Activated T-cell treated with anti-CD3 and anti-CD28 coated beads, Interleukin-2, amount 50 U/mL, for 72 hours (primary cell): ENCODE results near the gene CBX7. TPM values are rescaled to one million over a fixed set of nuclear protein-coding genes. Genes with fewer than 3 reads are reported as not detected.
"Not testable (repeated sequence)": the region's sequence is repeated elsewhere in the genome, so short reads cannot be mapped to it uniquely, and the experiment has no call there.

Source experiments
- ATAC-seq, 2 donors: fragments of 150-1000 bp; cut with Tn5 transposase; replicated peaks in 1 of 2; 2 replicates each; pipeline ENCODE4 v1.10.0; 2021; ENCODE audit warnings: moderate library complexity in 2 of 2, mild to moderate bottlenecking in 1 of 2
- DNase-seq, 2 donors: peaks; one replicate each; pipeline ENCODE4 v3.0.0; 2021 to 2022; ENCODE audit warnings: mixed read lengths in 1 of 2
- H3K27ac Mint-ChIP-seq: one replicate; pipeline ENCODE4 v1.8.0; 2022; ENCODE audit warnings: mild to moderate bottlenecking, moderate library complexity, mixed read lengths
- H3K27me3 Mint-ChIP-seq: one replicate; pipeline ENCODE4 v1.8.0; 2022; ENCODE audit warnings: low read depth, mixed read lengths
- H3K36me3 Mint-ChIP-seq, 2 donors: one replicate each; pipeline ENCODE4 v1.8.0; 2022; ENCODE audit warnings: mixed read lengths in 2 of 2, mild to moderate bottlenecking in 1 of 2; ENCODE audit not compliant: insufficient read depth in 2 of 2
- H3K4me1 Mint-ChIP-seq: one replicate; pipeline ENCODE4 v1.8.0; 2022; ENCODE audit warnings: low read depth, mixed read lengths
- H3K4me3 Mint-ChIP-seq, 2 donors: one replicate each; pipeline ENCODE4 v1.8.0; 2022; ENCODE audit warnings: mild to moderate bottlenecking in 2 of 2, mixed read lengths in 2 of 2, moderate library complexity in 2 of 2
- H3K9me3 Mint-ChIP-seq, 2 donors: one replicate each; pipeline ENCODE4 v1.8.0; 2022; ENCODE audit warnings: mixed read lengths in 2 of 2
- total RNA-seq, 2 donors: library from RNA; stranded (reverse); gene quantifications; one replicate each; pipeline ENCODE4 v1.2.3, GENCODE V29; 2022

Gene CBX7
- total RNA-seq, 2 donors from 2014 or later: 41.5 to 61.0 TPM

DNA sequence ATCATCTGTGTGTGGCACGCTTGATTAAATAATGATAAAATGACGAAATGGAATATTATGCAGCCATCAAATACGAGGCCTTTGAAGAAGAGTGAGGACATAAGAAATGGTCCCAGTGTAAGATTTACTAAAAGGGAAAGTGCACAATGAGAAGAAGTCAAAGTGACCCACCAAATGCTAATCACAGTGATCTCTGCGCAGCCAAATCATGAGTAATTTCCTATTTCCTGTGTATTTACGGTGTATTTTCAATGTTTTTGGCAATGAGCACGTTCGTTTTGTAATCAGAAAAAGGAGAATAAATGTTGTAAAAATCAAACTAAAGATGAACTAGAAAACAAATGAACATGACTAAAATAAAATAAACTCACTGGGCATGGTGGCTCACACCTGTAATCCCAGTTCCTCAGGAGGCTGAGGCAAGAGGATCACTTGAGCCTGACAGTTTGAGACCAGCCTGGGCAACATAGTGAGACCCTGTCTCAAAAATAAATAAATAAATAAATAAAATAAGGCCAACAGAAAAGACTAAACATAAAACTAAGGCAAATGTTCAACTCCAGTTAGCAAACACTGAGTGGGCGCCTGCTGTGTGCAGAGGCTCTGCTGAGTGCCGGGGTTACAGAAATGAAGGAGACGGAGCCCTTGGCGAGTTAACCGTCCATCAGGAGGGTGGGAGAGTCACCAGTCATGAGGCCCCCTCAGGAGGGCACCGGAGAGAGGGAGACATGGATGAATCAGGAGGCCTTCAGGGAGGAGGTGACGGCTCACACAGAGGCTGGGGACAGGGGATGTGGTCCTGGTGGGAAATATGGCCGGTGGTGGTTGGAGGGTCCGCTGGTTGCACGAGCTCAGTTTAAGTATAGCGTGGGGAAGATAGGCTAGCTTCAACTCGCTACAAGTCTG, 26.0 kb upstream of the CBX7 start:
- Mint-ChIP-seq H3K4me3 (no peak overlapping the region), H3K9me3 (no peaks in the 10 kb centered on the region), H3K27ac (no peak overlapping the region), H3K4me1 (peaks cover 20% of the 10 kb centered on the region), H3K27me3 (no peaks in the 10 kb centered on the region), H3K36me3 (peaks cover 0 to 1% of the 10 kb centered on the region in 2 donors)
- ATAC-seq: no peak
- DNase-seq: no peak

DNA sequence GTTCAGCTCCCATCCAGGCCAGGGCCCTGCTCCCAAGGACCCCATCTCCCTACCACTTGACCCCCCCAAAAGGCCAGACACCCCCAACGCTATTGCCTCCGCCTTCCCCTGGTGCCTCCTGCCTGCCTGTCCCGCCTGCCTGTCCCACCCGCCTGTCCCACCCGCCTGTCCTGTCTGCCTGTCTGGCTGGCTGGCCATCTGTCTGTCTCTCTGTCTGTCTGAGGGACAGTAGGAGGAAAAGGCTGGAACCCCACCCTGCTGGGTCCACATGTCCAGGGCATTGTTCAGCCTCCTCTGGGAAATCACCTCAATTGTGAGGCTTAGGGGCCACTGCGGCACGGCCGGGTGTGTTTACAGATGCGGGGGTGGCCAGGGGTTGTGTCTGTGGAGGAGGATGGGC, 25.3 kb upstream of the CBX7 start:
- H3K4me1 Mint-ChIP-seq: peaks cover 27% of the 10 kb centered on the region
- H3K4me3 Mint-ChIP-seq: no peak overlapping the region
- peaks cover 0 to 1% of the 10 kb centered on the region in 2 donors for H3K36me3 Mint-ChIP-seq
- H3K9me3 Mint-ChIP-seq: no peaks in the 10 kb centered on the region
- DNase-seq (no peak), ATAC-seq (no peak)
- H3K27ac Mint-ChIP-seq: no peak overlapping the region
- H3K27me3 Mint-ChIP-seq: no peaks in the 10 kb centered on the region

DNA sequence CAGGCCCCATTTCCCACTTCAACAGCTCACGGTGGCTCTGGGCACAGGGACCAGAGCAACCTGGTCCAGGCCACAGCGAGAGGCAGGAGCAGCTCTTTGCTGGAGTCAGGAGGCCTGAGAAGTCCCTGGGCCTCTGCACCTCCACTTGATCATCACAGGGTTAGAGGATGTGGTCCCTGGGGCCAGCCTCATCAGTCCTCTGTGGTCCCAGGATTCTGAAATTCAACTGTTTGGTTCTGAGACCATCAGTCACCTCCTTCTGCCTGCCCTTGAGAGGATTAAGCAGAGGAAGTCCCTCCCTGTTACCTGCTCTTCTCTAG, 24.9 kb upstream of the CBX7 start:
- Mint-ChIP-seq H3K4me3 (no peak overlapping the region), H3K27me3 (no peaks in the 10 kb centered on the region), H3K4me1 (peaks cover 28% of the 10 kb centered on the region), H3K36me3 (peaks cover 0 to 1% of the 10 kb centered on the region in 2 donors), H3K9me3 (no peaks in the 10 kb centered on the region), H3K27ac (no peak overlapping the region)
- DNase-seq (no peak), ATAC-seq (peak in 1 of 2 donors; percentile 28)

DNA sequence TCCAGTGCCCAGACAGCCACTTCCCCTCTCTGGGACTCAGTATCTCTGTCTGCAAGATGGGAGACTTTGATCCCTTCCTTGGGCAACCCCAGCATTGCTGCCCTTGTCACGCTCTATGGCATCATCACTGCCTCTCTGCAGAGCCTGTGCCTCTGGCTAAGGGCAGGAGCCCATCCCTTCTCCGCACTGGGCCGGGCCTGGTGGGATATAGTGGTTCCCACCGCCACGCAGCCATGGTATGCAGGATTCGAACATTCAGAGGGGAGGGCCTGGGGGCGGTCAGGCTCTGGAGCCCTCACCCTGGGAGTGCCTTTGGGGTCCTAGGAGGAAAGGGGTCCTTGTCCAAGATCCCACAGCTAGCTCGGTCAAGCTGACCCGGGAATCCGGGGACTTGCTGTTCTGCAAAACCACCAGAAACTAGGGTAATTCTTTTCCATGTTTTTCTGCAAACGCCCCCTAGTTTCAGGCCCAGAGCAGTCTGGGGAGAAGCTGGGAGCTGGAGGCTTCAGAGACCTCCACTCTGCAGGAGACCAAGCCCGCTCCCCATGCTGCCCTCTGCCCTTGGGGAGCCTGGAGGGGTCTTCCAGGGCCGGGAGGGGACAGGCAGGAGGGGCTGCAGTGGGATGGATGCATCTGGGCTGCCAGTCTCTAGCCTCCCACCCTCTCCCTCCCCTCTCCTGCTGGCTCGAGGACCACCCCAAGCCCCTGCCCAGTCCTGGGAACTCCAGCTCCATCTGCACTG, 24.4 kb upstream of the CBX7 start:
- Mint-ChIP-seq H3K27me3 (no peaks in the 10 kb centered on the region), H3K4me3 (no peak overlapping the region), H3K36me3 (peaks cover 0 to 1% of the 10 kb centered on the region in 2 donors), H3K4me1 (peaks cover 31% of the 10 kb centered on the region), H3K27ac (no peak overlapping the region), H3K9me3 (no peaks in the 10 kb centered on the region)
- ATAC-seq: no peak
- DNase-seq: no peak

DNA sequence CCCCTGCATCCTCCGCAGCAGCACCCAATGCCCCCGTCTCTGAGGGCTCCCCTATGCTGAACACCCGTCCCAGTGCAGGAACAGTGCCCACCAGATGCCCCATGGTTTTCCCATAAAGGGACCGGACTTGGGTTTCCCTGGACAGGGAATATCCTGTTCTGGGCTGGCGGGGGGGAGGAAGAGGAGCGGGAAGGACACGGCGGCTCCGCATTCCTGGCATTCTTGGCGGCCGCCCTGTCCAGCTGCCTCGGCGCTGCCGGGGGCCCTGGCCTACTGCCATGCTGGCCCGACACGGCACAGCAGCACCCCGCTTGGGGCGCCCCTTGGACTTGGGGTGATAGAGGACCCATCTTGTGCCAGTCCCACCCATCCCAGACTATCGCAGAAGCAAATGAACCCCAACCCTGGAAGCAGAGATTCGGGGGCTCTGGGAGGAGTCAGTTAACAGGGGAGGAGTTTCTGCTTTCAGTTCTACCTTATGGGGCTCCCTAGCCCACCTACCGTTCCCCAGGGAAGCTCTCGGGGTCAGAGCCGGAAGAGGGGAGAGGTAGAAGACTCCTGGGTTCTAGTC, 23.7 kb upstream of the CBX7 start:
- Mint-ChIP-seq H3K4me3 (no peak overlapping the region), H3K27ac (no peak overlapping the region), H3K9me3 (no peaks in the 10 kb centered on the region), H3K27me3 (no peaks in the 10 kb centered on the region), H3K36me3 (peaks cover 0 to 1% of the 10 kb centered on the region in 2 donors), H3K4me1 (peaks cover 38% of the 10 kb centered on the region)
- DNase-seq: no peak
- no peak for ATAC-seq

DNA sequence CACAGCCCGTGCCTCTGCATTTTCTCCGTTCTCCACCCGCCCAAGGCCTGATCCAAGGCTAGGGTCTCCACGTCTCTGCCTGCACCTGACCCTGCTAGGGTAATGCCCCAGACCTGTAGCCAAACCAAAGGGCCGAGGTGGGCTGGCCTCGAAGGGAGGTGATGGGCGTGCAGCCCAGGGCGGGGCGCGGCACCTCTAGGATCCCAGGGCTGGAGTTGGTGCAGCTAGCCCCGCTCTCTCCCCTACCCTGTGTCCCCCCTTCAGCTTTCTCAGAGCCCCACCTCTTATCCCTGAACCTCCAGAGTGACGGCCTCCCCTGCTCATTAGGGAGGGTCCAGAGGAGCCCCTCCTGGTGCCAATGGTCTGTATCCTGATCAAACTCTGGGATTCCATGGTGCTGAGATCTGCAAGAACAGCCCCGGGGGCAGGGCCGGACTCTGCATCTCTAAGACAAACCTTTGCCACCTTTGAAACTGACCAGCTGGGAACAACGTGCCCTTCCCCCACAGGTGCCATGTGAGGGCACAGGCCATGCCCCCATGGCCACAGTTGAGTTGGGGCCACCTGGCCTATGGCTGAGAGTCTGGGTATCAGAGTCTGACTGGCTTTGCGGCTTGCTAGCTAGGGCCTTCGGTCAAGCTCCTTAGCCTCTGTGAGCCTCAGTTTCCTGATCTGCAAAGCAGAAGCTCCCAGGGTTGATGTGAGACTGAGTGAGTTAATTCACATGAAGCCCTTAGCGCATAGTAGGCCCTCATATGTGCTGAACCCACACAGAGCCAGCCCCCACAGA, 23.1 kb upstream of the CBX7 start:
- H3K27me3 Mint-ChIP-seq: no peaks in the 10 kb centered on the region
- no peaks in the 10 kb centered on the region for H3K36me3 Mint-ChIP-seq
- DNase-seq: no peak
- no peaks in the 10 kb centered on the region for H3K9me3 Mint-ChIP-seq
- peaks cover 44% of the 10 kb centered on the region for H3K4me1 Mint-ChIP-seq
- no peak for ATAC-seq
- no peak overlapping the region for H3K27ac Mint-ChIP-seq
- H3K4me3 Mint-ChIP-seq: peak overlapping the region in 1 of 2 donors; percentile 34

DNA sequence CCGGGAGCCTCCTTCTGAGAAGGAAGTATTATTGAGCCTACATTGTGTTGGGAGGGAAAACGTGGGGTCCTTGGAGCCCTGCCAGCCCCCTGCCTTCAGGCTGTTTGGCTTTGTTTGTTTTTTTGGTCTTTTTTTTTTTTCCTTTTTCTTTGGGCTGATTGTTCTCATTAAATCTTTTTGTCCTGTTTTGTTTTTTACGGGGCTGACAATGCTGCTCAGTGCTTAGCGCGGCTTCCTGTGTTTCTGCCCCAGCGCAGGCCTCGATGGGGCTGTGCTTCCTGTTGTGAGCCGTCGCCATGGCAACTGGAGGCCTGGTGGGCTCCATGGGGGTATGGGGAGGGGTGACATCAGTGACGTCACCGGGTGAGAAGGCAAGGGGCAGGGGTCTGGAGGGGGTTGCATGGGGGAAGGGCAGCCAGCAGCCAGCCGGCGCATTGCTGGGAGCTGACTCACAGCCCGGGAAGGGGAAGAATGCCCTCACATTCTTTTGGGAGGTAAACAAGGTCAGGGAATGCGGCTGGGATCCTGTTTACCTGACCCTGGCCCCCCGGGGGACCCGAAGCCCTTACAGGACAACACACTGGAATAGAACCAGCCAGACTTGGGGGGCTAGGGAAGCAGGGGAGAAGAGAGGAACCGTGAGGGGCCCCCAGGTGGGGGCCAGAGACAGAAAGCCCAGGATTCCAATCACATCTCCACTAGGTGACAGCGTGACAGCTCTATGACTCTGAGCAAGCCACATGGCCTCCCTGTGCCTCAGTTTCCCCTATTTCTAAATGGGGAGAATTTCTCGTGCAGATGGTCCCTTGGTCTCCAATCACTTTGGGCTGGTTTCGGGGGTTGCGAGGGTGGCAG, 22.2 kb upstream of the CBX7 start:
- ATAC-seq (no peak), DNase-seq (peak; percentile 45 to 56)
- Mint-ChIP-seq H3K36me3 (no peaks in the 10 kb centered on the region), H3K27me3 (peaks cover 3% of the 10 kb centered on the region), H3K9me3 (no peaks in the 10 kb centered on the region), H3K4me1 (peaks cover 46% of the 10 kb centered on the region), H3K4me3 (peak overlapping the region; percentile 66 to 76), H3K27ac (peak overlapping the region; percentile 66)

DNA sequence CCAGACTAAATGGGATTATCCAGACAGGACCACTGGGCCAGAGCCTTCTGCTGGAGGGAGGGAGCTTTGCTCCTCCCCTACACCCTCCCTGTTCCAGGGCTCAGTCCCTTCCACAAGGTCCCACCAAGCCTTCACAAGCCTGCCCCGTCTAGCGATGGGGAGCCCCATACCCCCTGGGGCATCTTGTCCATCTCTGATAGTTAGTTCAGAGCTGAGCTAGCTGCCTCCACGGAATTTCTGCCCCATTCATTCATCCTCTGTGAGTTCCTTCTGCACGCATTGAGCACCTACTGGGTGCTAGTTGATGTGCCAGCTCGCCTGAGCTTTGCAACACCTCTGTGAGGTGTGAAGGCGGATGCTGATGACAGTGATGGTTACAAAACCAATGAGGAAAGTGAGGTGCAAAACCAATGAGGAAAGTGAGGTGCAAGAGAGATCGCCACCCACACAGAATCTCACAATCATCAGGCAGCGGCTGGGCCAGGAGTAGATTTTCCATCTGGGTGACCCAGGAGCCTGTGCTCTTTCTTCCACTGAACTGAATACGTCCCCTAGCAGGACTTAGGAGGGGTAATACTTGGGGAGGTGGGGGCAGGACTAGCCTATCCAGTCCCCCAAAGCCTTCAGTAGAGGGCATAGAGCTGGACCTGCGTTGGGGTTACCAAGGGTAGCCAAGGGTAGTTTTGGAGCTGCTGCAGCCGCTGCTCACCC, 21.5 kb upstream of the CBX7 start:
- Mint-ChIP-seq H3K9me3 (no peaks in the 10 kb centered on the region), H3K4me3 (peak overlapping the region; percentile 66 to 76), H3K36me3 (no peaks in the 10 kb centered on the region), H3K27me3 (peaks cover 7% of the 10 kb centered on the region), H3K4me1 (peaks cover 46% of the 10 kb centered on the region), H3K27ac (peak overlapping the region; percentile 66)
- DNase-seq (peak in 1 of 2 donors; percentile 32), ATAC-seq (peak; percentile 35 to 36)

DNA sequence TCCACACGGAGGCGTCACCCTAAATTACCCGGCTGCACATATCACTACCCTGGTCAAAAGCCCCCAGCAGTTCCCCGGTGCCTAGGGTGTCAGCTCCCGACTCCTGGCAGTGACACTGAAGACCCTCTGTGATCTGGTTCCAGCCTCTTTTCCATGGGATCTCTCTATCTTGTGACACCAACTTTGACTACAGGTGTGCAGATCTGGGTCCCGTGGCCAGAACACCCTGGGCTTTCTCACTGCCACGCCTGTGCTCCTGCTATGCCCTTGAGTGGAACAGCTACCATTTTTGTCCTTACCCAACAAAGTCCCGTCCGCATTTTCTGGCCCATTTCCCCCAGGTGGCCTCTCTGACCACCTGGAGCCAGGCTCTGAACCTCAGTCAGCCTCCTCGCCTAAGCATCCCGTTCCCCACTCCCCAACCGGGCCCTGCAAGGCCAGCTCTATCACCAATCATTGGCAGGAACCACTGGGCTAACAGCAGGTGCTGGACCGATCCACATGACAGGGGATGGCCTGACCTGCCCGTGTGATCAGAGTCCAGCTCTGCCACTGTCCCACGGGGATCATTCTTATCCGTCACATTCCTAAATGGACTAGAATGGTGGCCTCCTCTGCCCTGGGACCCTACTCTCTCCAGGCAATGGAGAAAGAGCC, 20.7 kb upstream of the CBX7 start:
- no peak for ATAC-seq
- Mint-ChIP-seq H3K36me3 (no peaks in the 10 kb centered on the region), H3K27ac (no peak overlapping the region)

DNA sequence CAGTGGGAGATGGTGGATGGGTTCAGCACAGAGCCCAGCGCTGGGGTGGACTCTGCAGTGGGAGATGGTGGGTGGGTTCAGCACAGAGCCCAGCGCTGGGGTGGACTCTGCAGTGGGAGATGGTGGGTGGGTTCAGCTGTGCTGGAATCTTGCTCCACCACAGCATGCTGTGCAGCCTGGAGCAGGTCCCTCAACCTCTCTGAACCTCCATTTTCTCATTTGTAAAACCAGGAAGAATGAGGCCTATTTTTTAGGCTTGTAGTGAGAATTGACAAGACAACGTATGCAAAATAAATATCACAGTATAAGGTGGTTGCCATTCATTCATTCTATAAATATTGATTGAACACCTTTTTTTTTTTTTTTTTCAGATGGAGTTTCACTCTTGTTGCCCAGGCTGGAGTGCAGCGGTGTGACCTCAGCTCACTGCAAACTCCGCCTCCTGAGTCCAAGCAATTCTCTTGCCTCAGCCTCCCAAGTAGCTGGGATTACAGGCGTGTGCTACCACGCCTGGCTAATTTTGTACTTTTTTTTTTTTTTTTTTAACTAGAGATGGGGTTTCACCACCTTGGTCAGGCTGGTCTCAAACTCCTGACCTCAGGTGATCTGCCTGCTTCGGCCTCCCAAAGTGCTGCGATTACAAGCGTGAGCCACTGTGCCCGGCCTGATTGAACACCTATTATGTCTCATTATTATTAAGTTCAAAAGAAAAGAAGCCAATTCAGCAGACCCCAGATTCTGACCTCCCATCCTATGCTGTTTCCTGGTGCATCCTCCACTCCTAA, 20.0 kb upstream of the CBX7 start:
- not testable (repeated sequence) for H3K9me3 Mint-ChIP-seq, DNase-seq, H3K27ac Mint-ChIP-seq, H3K36me3 Mint-ChIP-seq, H3K27me3 Mint-ChIP-seq, ATAC-seq, H3K4me3 Mint-ChIP-seq
- peaks cover 40% of the 10 kb centered on the region for H3K4me1 Mint-ChIP-seq

More for the DNA sequence above, 20.7 kb upstream of the CBX7 start:
- H3K27me3 Mint-ChIP-seq: peaks cover 7% of the 10 kb centered on the region
- peaks cover 44% of the 10 kb centered on the region for H3K4me1 Mint-ChIP-seq
- no peak for DNase-seq
- no peaks in the 10 kb centered on the region for H3K9me3 Mint-ChIP-seq
- no peak overlapping the region for H3K4me3 Mint-ChIP-seq
